ENCODE measurements around the gene LBP. TPM values are rescaled to one million over a fixed set of nuclear protein-coding genes. Genes with fewer than 3 reads are reported as not detected.
A peak's percentile ranks its signal among the peaks of the same experiment; 100 is the strongest.
"Not testable (repeated sequence)": the region's sequence is repeated elsewhere in the genome, so short reads cannot be mapped to it uniquely, and the experiment has no call there.

The LBP gene
- total RNA-seq, 1 donor from 2014 or later = not detected

GRCh38 chr20:38330638-38331037 lies 15.6 kb upstream of the LBP start:
- no peak for DNase-seq (ENCODE audit: low read depth)
- TF ChIP-seq CTCF (conservative IDR thresholded peaks at IDR 0.05; ENCODE audit: low read depth, low read length) = no peak

GRCh38 chr20:38331245-38331644 lies 15.0 kb upstream of the LBP start:
- H3K4me3 ChIP-seq (ENCODE audit: low read depth, low read length) = no peak overlapping the region
- TF ChIP-seq CTCF (conservative IDR thresholded peaks at IDR 0.05; ENCODE audit: low read depth, low read length) = no peak
- DNase-seq (ENCODE audit: low read depth) = no peak

More at GRCh38 chr20:38330638-38331037, 15.6 kb upstream of the LBP start:
- no peak overlapping the region for H3K4me3 ChIP-seq (ENCODE audit: low read depth, low read length)

DNA sequence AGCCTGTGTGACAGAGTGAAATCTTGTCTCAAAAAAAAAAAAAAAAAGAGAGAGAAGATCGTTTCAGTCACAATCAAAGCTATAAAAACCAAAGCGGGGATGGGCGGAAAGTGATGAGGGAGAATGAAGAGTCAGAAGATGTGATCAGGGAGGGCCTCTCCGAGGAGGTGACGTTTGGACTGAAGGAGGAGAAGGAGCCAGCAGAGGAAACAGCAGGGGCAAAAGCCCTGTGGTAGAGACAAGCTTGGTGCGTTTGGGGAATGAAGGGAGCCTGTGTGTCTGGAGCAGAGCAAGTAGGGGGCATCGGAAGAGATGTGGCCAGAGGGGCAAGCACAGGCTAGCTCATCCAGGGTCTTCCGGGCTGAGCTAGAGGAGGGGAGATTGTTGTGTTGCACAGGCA lies 14.5 kb upstream of the LBP start:
- TF ChIP-seq CTCF (conservative IDR thresholded peaks at IDR 0.05; ENCODE audit: low read depth, low read length) = no peak
- DNase-seq (ENCODE audit: low read depth) = no peak
- no peak overlapping the region for H3K4me3 ChIP-seq (ENCODE audit: low read depth, low read length)

GRCh38 chr20:38334016-38334415 lies 12.3 kb upstream of the LBP start:
- no peak overlapping the region for H3K4me3 ChIP-seq (ENCODE audit: low read depth, low read length)
- no peak for DNase-seq (ENCODE audit: low read depth)
- TF ChIP-seq CTCF (conservative IDR thresholded peaks at IDR 0.05; ENCODE audit: low read depth, low read length) = no peak

DNA sequence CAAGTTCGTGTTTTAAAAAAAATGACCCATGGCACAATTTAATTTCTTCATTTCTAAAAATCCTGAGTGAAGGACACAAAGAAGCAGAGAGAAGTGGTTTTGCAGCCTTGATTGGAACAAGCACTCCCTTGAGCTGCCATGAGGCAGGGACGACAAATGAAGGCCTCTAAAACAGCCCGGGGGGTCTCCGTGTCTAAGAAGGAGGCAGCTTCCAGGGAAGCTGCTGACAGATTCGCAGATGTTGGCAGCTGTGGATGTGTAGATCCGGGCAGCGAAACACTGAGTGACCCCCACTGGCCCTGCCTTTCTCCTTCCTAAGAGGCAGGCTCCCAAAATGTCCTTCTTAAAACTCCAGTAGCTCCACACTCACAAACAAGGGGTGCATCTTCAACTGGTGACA lies 9.6 kb upstream of the LBP start:
- H3K4me3 ChIP-seq (ENCODE audit: low read depth, low read length) = no peak overlapping the region
- no peak for TF ChIP-seq CTCF (conservative IDR thresholded peaks at IDR 0.05; ENCODE audit: low read depth, low read length)
- no peak for DNase-seq (ENCODE audit: low read depth)

DNA sequence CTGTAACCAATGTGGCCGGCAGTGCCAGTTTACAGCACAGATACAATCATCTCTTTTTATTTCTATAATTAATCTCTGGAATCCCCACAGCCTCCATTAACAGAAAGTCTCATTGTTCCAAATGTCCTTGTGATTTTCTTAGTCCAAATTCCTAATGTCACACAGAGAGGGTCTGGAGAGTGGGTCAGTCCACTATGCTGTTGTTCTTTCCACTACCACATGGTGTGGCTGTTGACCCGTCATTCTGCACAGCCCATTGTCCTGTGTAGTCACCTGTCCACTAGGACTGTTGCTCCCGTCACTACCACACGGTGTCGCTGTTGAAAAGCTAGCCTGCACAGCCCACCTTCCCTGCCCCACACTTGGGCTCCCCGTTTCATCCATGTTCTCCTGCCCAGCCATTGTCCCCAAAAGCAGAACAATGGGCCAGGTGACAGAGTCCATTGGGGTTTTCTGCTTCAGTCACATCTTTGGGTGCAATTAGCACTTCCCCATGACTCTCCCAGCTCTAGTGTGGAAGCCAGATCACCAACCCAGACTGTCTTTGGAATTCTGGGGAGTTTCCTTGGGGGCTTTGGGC lies 8.6 kb upstream of the LBP start:
- TF ChIP-seq CTCF (conservative IDR thresholded peaks at IDR 0.05; ENCODE audit: low read depth, low read length) = peak; percentile 80
- no peak for DNase-seq (ENCODE audit: low read depth)
- H3K4me3 ChIP-seq (ENCODE audit: low read depth, low read length) = no peak overlapping the region

DNA sequence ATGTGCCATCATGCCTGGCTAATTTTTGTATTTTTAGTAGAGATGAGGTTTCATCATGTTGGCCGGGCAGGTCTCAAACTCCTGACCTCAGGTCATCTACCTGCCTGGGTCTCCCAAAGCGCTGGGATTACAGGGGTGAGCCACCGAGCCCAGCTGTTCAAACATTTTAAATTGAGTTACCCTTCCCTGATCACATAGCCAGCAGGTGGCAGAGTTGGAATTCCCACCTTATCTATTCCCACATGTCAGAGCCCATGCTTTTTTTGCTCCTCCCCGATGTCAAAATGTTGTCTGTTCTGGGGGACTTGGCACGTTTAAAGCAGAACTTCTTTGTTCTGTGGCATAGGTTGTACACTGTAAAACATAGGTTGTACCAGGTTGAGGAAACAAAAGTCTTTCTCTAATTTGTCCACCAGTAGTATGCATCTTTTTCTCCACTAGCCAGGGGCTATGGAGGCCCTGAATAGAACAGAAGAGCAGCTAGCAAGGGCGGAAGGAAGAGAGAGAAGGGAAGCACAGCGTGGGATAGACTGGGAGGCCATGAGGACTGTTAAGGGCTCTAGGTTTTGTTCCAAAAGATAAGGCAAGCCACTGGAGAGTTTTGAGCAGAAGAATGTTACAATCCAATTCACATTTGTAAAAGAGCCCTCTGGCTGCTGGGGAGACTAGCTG lies 7.3 kb upstream of the LBP start:
- no peak for DNase-seq (ENCODE audit: low read depth)
- peak; percentile 62 for TF ChIP-seq CTCF (conservative IDR thresholded peaks at IDR 0.05; ENCODE audit: low read depth, low read length)
- H3K4me3 ChIP-seq (ENCODE audit: low read depth, low read length) = no peak overlapping the region

DNA sequence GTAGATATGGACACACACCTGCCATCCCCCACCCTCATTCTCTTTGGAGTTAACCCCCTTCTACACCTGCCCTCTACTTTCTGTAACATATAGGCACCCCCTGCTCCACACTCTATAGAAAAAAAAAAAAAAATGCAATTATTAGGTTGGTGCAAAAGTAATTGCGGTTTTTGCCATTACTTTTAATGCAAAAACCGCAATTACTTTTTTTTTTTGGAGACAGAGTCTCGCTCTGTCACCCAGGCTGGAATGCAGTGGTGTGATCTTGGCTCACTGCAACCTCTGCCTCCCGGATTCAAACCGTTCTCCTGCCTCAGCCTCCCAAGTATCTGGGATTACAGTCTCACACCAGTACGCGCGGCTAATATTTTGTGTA lies 6.8 kb upstream of the LBP start:
- DNase-seq (ENCODE audit: low read depth); H3K4me3 ChIP-seq (ENCODE audit: low read depth, low read length): not testable (repeated sequence)

All from epithelial cell of proximal tubule (primary cell).